ENCODE results near the gene TOB1.

DNA sequence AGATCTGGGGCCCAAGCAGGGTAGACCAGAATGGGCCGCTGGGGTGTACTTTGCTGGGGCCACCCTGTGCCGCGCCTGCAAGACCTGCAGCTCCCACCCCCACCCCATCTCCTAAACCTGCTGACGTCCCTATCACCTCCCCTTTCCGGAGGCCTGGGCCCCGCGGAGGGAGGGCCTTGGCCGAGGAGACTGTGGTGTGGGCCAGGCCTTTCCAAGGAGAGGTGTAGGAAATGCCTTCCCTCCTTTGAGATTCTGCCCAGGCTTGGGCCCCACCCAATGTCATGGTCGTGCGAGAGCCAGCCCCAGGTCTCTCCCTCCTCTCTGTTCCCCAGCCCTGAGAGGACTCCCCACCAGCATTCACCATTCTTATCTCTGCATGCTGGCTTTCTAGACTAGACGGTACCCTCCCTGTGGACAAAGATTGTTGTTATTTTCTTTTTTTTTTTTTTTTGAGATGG is 34.7 kb downstream of the TOB1 start:
- no peak for TF ChIP-seq YY1 (IDR thresholded peaks at IDR 0.05; ENCODE audit: insufficient read depth, insufficient read length)
- TF ChIP-seq ZNF274 (IDR thresholded peaks at IDR 0.05; ENCODE audit: low read depth, low read length): no peak

All from NT2/D1 (cell line).